ENCODE results near the gene DDX23. TPM values are rescaled to one million over a fixed set of nuclear protein-coding genes. Genes with fewer than 3 reads are reported as not detected.

The DDX23 gene
- total and polyA plus RNA-seq, 4 donors, result 36.6 to 86.7 (median 61.7) TPM

DNA sequence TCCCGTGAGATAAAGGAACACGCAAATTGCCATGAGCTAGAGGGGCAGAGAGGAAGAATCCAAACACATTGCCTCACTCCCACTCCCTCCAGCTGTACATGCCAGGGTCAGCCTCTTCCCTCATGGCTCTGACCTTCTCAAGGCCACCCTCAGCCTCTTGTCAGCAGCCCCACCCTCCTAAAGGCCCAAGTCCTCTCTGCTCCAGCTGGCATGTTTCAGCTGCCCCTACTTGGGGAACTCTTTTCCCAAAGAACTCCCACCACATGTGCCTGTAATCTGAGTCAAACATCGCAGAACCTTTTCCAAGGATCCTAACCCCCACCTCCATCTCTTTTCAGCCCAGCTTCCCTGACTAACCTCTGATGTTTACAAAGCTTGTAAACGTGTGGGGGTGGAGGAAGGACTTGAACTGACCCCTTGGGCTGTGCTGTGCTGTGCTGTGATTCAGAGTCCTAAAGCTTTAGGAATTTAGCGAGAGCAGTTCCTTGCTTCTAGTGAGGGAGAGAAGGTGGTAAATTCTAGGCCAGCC lies 41.0 kb downstream of the DDX23 start:
- Histone ChIP-seq H3K36me3 (ENCODE audit: control insufficient read depth in 4 of 4, insufficient read depth in 4 of 4, low read length in 4 of 4) (no peaks in the 10 kb centered on the region), H3K9me3 (ENCODE audit: control insufficient read depth in 4 of 4, insufficient read depth in 3 of 4, low read length in 3 of 4) (no peaks in the 10 kb centered on the region), H3K27me3 (ENCODE audit: control insufficient read depth in 3 of 3, insufficient read depth in 3 of 3, low read length in 2 of 3) (no peaks in the 10 kb centered on the region), H3K27ac (ENCODE audit: low read depth in 1 of 2, low read length in 1 of 2) (peak overlapping the region in 1 of 2 donors; percentile 46), H3K4me3 (no peak overlapping the region), H3K4me1 (ENCODE audit: control insufficient read depth in 5 of 5, insufficient read depth in 5 of 5, low read length in 5 of 5) (peaks cover 0 to 39% (median 5%) of the 10 kb centered on the region in 5 donors), H3K9ac (ENCODE audit: insufficient read depth in 1 of 2, low read length in 2 of 2) (peak overlapping the region in 1 of 2 donors; percentile 39)
- WGBS, 2 donors, result 58 to 75% methylated on average over 5 of the region's 5 CpGs
- ATAC-seq (ENCODE audit: insufficient read depth, low FRiP score) (peak; percentile 9), DNase-seq (peak; percentile 66 to 71 (median 70))
- TF ChIP-seq, protein P1, sequence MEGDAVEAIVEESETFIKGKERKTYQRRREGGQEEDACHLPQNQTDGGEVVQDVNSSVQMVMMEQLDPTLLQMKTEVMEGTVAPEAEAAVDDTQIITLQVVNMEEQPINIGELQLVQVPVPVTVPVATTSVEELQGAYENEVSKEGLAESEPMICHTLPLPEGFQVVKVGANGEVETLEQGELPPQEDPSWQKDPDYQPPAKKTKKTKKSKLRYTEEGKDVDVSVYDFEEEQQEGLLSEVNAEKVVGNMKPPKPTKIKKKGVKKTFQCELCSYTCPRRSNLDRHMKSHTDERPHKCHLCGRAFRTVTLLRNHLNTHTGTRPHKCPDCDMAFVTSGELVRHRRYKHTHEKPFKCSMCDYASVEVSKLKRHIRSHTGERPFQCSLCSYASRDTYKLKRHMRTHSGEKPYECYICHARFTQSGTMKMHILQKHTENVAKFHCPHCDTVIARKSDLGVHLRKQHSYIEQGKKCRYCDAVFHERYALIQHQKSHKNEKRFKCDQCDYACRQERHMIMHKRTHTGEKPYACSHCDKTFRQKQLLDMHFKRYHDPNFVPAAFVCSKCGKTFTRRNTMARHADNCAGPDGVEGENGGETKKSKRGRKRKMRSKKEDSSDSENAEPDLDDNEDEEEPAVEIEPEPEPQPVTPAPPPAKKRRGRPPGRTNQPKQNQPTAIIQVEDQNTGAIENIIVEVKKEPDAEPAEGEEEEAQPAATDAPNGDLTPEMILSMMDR (IDR thresholded peaks at IDR 0.05; ENCODE audit: control extremely low read depth, extremely low read depth), result no peak

DNA sequence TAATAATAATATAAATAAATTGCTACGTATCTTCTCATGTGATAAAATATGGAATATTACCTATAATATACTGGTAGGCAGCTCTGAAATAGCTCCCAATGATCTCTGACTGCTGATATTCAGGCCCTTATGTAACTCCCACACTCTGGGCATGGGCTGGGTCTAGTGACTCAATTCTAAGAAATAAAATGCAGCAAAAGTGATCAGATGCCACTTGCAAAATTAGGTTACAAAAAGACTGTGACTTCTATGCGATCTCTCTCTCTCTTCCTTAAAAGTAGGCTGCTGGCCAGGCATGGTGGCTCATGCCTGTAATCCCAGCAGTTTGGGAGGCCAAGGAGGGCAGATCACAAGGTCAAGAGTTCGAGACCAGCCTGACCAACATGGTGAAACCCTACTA lies 44.0 kb downstream of the DDX23 start:
- Histone ChIP-seq H3K27me3 (ENCODE audit: control insufficient read depth in 3 of 3, insufficient read depth in 3 of 3, low read length in 2 of 3) (no peaks in the 10 kb centered on the region), H3K4me1 (ENCODE audit: control insufficient read depth in 5 of 5, insufficient read depth in 5 of 5, low read length in 5 of 5) (peaks cover 0 to 20% (median 5%) of the 10 kb centered on the region in 5 donors), H3K27ac (ENCODE audit: low read depth in 1 of 2, low read length in 1 of 2) (no peak overlapping the region), H3K4me3 (no peak overlapping the region), H3K36me3 (ENCODE audit: control insufficient read depth in 4 of 4, insufficient read depth in 4 of 4, low read length in 4 of 4) (no peaks in the 10 kb centered on the region), H3K9ac (ENCODE audit: insufficient read depth in 1 of 2, low read length in 2 of 2) (no peak overlapping the region), H3K9me3 (ENCODE audit: control insufficient read depth in 4 of 4, insufficient read depth in 3 of 4, low read length in 3 of 4) (no peaks in the 10 kb centered on the region)
- DNase-seq, result no peak
- WGBS, 2 donors, result 89 to 90% methylated on average over 3 of the region's 3 CpGs
- TF ChIP-seq, protein P1 (IDR thresholded peaks at IDR 0.05; ENCODE audit: control extremely low read depth, extremely low read depth), result no peak
- no peak for ATAC-seq (ENCODE audit: insufficient read depth, low FRiP score)

DNA sequence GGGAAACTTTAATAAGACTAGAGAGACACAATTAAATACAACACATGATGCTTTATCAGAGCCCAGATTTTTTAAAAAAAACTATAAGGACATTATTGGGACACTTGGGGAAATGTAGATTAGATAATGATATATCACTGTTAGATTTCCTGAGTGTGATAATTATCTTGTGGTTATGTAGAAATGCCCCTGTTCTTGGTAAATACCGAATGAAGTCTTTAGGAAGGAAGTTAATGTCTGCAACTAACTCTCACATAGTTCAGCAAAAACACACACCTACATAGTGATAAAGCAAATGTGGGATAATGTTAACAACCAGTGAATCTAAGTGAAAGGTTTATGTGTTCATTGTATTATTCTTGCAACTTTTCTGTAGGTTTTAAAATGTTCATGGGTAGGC lies 48.3 kb downstream of the DDX23 start:
- DNase-seq, result no peak
- no peaks in the 10 kb centered on the region for H3K4me1 ChIP-seq (ENCODE audit: control insufficient read depth in 5 of 5, insufficient read depth in 5 of 5, low read length in 5 of 5)
- WGBS, 2 donors, result 21 to 32% methylated on average over 1 of the region's 1 CpG
- H3K9me3 ChIP-seq (ENCODE audit: control insufficient read depth in 4 of 4, insufficient read depth in 3 of 4, low read length in 3 of 4), result no peaks in the 10 kb centered on the region
- no peaks in the 10 kb centered on the region for H3K27me3 ChIP-seq (ENCODE audit: control insufficient read depth in 3 of 3, insufficient read depth in 3 of 3, low read length in 2 of 3)
- no peak for ATAC-seq (ENCODE audit: insufficient read depth, low FRiP score)
- no peak overlapping the region for H3K4me3 ChIP-seq
- H3K27ac ChIP-seq (ENCODE audit: low read depth in 1 of 2, low read length in 1 of 2), result no peak overlapping the region
- H3K36me3 ChIP-seq (ENCODE audit: control insufficient read depth in 4 of 4, insufficient read depth in 4 of 4, low read length in 4 of 4), result no peaks in the 10 kb centered on the region
- TF ChIP-seq, protein P1 (IDR thresholded peaks at IDR 0.05; ENCODE audit: control extremely low read depth, extremely low read depth), result no peak
- no peak overlapping the region for H3K9ac ChIP-seq (ENCODE audit: insufficient read depth in 1 of 2, low read length in 2 of 2)

DNA sequence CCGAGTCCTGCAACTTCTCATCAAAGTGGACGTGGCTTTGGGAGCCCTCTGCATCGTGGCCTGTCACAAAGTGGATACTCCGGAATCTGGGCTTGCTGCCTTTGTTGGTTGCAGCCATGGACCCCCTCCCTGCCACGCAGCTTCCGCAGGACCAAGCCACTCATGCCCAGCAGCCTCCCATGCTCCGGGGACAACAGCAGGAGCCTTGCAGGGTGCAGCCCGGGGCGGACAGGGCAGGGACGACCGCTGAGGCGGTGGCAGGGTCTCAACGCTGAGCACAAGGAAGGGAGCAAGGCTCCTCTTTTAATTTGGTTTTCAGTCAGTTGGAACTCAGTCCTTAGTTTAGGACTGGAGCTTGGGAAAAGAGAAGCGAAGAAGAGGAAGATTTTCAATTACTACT lies 51.0 kb downstream of the DDX23 start:
- no peaks in the 10 kb centered on the region for H3K9me3 ChIP-seq (ENCODE audit: control insufficient read depth in 4 of 4, insufficient read depth in 3 of 4, low read length in 3 of 4)
- ATAC-seq (ENCODE audit: insufficient read depth, low FRiP score) (no peak), DNase-seq (no peak)
- H3K4me3 ChIP-seq, result no peak overlapping the region
- no peak overlapping the region for H3K27ac ChIP-seq (ENCODE audit: low read depth in 1 of 2, low read length in 1 of 2)
- H3K9ac ChIP-seq (ENCODE audit: insufficient read depth in 1 of 2, low read length in 2 of 2), result no peak overlapping the region
- H3K36me3 ChIP-seq (ENCODE audit: control insufficient read depth in 4 of 4, insufficient read depth in 4 of 4, low read length in 4 of 4), result no peaks in the 10 kb centered on the region
- no peaks in the 10 kb centered on the region for H3K4me1 ChIP-seq (ENCODE audit: control insufficient read depth in 5 of 5, insufficient read depth in 5 of 5, low read length in 5 of 5)
- WGBS, 2 donors, result 81 to 89% methylated on average over 14 of the region's 14 CpGs
- H3K27me3 ChIP-seq (ENCODE audit: control insufficient read depth in 3 of 3, insufficient read depth in 3 of 3, low read length in 2 of 3), result no peaks in the 10 kb centered on the region
- TF ChIP-seq, protein P1 (IDR thresholded peaks at IDR 0.05; ENCODE audit: control extremely low read depth, extremely low read depth), result no peak
